Measurements from ENCODE around the gene CLCA2. TPM values are rescaled to one million over a fixed set of nuclear protein-coding genes. Genes with fewer than 3 reads are reported as not detected.

Gene CLCA2
- total and polyA plus RNA-seq, 2 experiments from 2014 or later = 0.34 TPM; not detected in 1

DNA sequence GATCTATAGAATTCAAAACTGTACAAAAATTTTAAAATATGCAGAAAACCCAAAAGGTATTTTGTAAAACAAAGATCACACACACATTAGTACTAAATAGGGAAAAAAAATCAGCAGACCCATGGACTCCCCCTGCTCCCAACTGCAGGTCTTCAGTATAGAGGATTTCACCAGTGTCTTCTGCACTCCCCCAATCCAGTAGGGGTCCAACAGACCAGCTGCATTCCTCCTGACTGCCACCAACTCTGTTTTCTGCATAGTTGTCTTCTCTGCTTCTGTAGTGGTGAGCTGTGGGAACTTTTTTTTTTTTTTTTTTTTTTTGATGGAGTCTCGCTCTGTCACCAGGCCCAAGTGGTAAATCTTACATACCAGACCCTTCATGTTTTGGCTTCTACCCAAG lies 21.9 kb downstream of the CLCA2 start:
- Histone ChIP-seq H3K27ac (no peak overlapping the region), H4K20me1 (ENCODE audit: insufficient read depth, poor library complexity, severe bottlenecking) (no peaks in the 10 kb centered on the region), H3K4me3 (no peak overlapping the region), H3K9me2 (replicated peaks; ENCODE audit: insufficient read depth) (no peaks in the 10 kb centered on the region), H3K9me3 (ENCODE audit: low read depth) (no peaks in the 10 kb centered on the region), H3K4me1 (ENCODE audit: insufficient read depth) (no peaks in the 10 kb centered on the region), H3K79me2 (no peaks in the 10 kb centered on the region), H3K4me2 (no peak overlapping the region), H3K27me3 (no peaks in the 10 kb centered on the region), H3K36me3 (replicated peaks; ENCODE audit: insufficient read depth, low read depth) (no peaks in the 10 kb centered on the region), H2AFZ (no peak overlapping the region)
- DNase-seq (ENCODE audit: low spot score) = no peak
- TF ChIP-seq, protein P1, sequence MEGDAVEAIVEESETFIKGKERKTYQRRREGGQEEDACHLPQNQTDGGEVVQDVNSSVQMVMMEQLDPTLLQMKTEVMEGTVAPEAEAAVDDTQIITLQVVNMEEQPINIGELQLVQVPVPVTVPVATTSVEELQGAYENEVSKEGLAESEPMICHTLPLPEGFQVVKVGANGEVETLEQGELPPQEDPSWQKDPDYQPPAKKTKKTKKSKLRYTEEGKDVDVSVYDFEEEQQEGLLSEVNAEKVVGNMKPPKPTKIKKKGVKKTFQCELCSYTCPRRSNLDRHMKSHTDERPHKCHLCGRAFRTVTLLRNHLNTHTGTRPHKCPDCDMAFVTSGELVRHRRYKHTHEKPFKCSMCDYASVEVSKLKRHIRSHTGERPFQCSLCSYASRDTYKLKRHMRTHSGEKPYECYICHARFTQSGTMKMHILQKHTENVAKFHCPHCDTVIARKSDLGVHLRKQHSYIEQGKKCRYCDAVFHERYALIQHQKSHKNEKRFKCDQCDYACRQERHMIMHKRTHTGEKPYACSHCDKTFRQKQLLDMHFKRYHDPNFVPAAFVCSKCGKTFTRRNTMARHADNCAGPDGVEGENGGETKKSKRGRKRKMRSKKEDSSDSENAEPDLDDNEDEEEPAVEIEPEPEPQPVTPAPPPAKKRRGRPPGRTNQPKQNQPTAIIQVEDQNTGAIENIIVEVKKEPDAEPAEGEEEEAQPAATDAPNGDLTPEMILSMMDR (IDR thresholded peaks at IDR 0.05; ENCODE audit: poor library complexity) = no peak
- 100% methylated on average over 1 of the region's 1 CpG for WGBS (ENCODE audit: low lambda C conversion rate, missing lambda C conversion rate)

DNA sequence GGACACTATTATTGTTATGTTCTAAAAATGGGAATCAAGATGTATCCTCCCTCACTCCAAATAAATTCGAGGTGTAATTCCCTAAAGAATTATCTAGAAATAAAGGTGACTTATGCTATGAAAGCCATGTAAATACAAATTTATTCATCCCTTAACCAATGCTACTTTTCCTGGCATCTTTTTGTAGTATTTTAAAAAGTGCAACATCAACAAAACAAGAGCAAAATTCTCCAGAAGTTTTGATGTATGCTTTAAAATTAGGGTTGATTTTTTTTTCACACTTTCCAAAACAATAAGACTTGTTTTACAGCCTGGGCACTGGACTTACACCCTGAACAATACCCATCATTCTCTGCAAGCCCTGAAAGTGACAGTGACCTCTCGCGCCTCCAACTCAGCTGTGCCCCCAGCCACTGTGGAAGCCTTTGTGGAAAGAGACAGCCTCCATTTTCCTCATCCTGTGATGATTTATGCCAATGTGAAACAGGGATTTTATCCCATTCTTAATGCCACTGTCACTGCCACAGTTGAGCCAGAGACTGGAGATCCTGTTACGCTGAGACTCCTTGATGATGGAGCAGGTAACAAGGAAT lies 23.3 kb downstream of the CLCA2 start:
- no peaks in the 10 kb centered on the region for H3K9me2 ChIP-seq (replicated peaks; ENCODE audit: insufficient read depth)
- H3K4me2 ChIP-seq = no peak overlapping the region
- 86% methylated on average over 4 of the region's 4 CpGs for WGBS (ENCODE audit: low lambda C conversion rate, missing lambda C conversion rate)
- H3K9me3 ChIP-seq (ENCODE audit: low read depth) = no peaks in the 10 kb centered on the region
- no peaks in the 10 kb centered on the region for H3K4me1 ChIP-seq (ENCODE audit: insufficient read depth)
- TF ChIP-seq EZH2 (IDR thresholded peaks at IDR 0.05; ENCODE audit: borderline replicate concordance) = no peak
- no peak for TF ChIP-seq EZH2phosphoT487 (IDR thresholded peaks at IDR 0.05; ENCODE audit: low read depth, severe bottlenecking, unreplicated experiment)
- TF ChIP-seq, protein P1 (IDR thresholded peaks at IDR 0.05; ENCODE audit: poor library complexity) = no peak
- H3K79me2 ChIP-seq = no peaks in the 10 kb centered on the region
- no peaks in the 10 kb centered on the region for H3K36me3 ChIP-seq (replicated peaks; ENCODE audit: insufficient read depth, low read depth)
- no peak for DNase-seq (ENCODE audit: low spot score)
- H3K4me3 ChIP-seq = no peak overlapping the region
- no peak overlapping the region for H2AFZ ChIP-seq
- no peaks in the 10 kb centered on the region for H4K20me1 ChIP-seq (ENCODE audit: insufficient read depth, poor library complexity, severe bottlenecking)
- H3K27me3 ChIP-seq = no peaks in the 10 kb centered on the region
- no peak overlapping the region for H3K27ac ChIP-seq

DNA sequence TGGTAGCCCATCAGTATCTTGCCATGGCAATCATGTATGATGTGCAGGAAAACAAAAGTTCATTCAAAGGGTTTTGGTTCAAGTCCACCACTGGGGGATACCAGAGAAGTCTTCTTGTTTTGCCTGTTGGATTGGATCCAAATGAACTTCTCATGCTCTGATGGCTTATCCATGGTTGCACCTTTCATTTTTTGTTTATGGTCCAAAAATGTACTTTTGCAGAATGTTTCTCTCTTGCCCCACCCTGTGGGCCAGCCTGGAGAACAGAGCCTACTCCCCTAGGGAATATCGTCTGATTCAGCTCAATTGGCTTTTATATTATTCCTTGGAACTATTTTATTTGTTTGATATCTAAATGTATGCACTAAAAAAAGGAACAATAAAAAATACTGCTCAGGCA lies 24.7 kb downstream of the CLCA2 start:
- TF ChIP-seq, protein P1 (IDR thresholded peaks at IDR 0.05; ENCODE audit: poor library complexity) = no peak
- TF ChIP-seq EZH2 (IDR thresholded peaks at IDR 0.05; ENCODE audit: borderline replicate concordance) (no peak), EZH2phosphoT487 (IDR thresholded peaks at IDR 0.05; ENCODE audit: low read depth, severe bottlenecking, unreplicated experiment) (no peak)
- Histone ChIP-seq H3K36me3 (replicated peaks; ENCODE audit: insufficient read depth, low read depth) (no peaks in the 10 kb centered on the region), H3K9me2 (replicated peaks; ENCODE audit: insufficient read depth) (no peaks in the 10 kb centered on the region), H3K4me1 (ENCODE audit: insufficient read depth) (no peaks in the 10 kb centered on the region), H3K4me2 (no peak overlapping the region), H3K4me3 (no peak overlapping the region), H3K27ac (no peak overlapping the region), H3K9me3 (ENCODE audit: low read depth) (no peaks in the 10 kb centered on the region), H2AFZ (no peak overlapping the region), H3K79me2 (no peaks in the 10 kb centered on the region), H4K20me1 (ENCODE audit: insufficient read depth, poor library complexity, severe bottlenecking) (no peaks in the 10 kb centered on the region), H3K27me3 (no peaks in the 10 kb centered on the region)
- no peak for DNase-seq (ENCODE audit: low spot score)
- 96% methylated on average over 1 of the region's 1 CpG for WGBS (ENCODE audit: low lambda C conversion rate, missing lambda C conversion rate)

DNA sequence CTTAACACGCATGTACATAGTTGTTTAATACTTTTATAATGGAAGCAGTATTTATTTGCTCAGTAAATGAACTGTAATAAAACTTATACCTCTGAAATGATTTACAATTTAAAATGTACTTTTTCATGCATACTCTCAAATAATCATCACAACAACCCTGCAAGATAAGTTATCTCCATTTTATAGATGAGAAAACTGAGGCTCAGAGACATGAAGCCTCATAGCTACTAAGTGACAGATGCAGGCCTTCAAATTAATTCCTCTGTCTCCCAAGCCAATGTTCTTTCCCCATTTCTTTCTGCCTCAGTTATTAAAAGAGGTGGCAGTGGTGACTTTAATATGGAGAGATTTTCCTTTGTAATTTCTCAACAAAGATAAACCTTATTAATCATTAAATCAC lies 25.1 kb downstream of the CLCA2 start:
- no peaks in the 10 kb centered on the region for H3K36me3 ChIP-seq (replicated peaks; ENCODE audit: insufficient read depth, low read depth)
- H3K27me3 ChIP-seq = no peaks in the 10 kb centered on the region
- no peak overlapping the region for H3K27ac ChIP-seq
- no peaks in the 10 kb centered on the region for H3K9me2 ChIP-seq (replicated peaks; ENCODE audit: insufficient read depth)
- no peak for DNase-seq (ENCODE audit: low spot score)
- H3K79me2 ChIP-seq = no peaks in the 10 kb centered on the region
- H3K4me3 ChIP-seq = no peak overlapping the region
- H4K20me1 ChIP-seq (ENCODE audit: insufficient read depth, poor library complexity, severe bottlenecking) = no peaks in the 10 kb centered on the region
- no peak overlapping the region for H2AFZ ChIP-seq
- TF ChIP-seq EZH2phosphoT487 (IDR thresholded peaks at IDR 0.05; ENCODE audit: low read depth, severe bottlenecking, unreplicated experiment) = no peak
- TF ChIP-seq EZH2 (IDR thresholded peaks at IDR 0.05; ENCODE audit: borderline replicate concordance) = no peak
- TF ChIP-seq, protein P1 (IDR thresholded peaks at IDR 0.05; ENCODE audit: poor library complexity) = no peak
- H3K9me3 ChIP-seq (ENCODE audit: low read depth) = no peaks in the 10 kb centered on the region
- H3K4me2 ChIP-seq = no peak overlapping the region
- H3K4me1 ChIP-seq (ENCODE audit: insufficient read depth) = no peaks in the 10 kb centered on the region
- WGBS (ENCODE audit: low lambda C conversion rate, missing lambda C conversion rate) = 96% methylated on average over 1 of the region's 1 CpG
